Fibroblast of pulmonary artery (primary cell): Measurements from ENCODE around the gene STK10.

Experiments used
- DNase-seq: peaks from one replicate; pipeline ENCODE4 v3.0.0-alpha.2; 2010; ENCODE audit warnings: low read depth
- H3K4me3 ChIP-seq: replicated peaks from 2 replicates; pipeline ENCODE4 v1.5.1; 2011; ENCODE audit warnings: low read depth, mild to moderate bottlenecking, control low read depth, low read length, moderate library complexity
- TF ChIP-seq, protein P1 (sequence below): IDR thresholded peaks from 2 replicates; pipeline ENCODE4 v1.5.1; 2011; ENCODE audit warnings: mild to moderate bottlenecking, control low read depth, low read length, inconsistent platforms; ENCODE audit errors: missing control alignments

Gene STK10

DNA sequence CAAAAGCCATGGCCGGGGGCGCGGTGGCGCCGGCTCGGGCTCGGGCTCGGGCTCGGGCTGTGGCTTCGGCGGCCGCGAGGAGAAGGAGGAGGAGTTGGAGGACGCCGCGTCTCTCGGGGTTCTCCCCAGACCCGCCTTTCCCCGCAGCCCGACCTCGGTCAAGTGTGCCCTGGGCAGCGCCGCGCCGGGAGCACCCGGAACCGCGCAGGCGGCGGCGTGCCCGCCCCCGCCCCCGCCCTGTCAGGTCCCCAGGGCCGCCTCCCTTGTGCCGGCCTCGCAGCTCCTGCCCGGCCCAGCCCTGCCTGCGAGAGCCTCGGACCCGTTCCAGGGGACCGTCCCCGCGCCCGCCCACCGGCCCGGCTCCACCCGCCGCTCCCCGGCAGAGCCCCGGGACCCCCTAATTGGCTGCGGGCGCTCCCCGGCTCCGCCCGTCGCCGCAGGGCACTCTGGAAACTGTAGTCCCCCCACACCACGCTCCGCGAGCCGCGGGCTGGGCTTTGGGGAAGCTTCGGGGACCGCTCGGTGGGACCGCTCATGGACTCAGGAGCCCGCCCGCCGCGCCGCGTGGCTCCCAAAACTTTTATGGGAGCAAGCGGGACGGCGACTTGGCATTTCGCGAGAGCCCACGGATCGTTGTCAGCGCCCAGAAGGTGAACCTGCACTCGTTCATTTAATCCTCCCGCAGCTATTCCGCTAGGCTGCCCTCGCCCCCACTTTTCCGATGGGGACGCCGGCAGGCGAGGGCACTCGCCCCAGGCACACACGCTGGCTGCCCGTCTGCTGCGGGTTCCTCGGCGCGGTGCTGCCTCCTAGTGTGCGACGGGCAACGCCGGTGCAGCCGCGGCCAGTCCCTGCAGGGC is at the start of gene STK10:
Gene STK10 (minus strand): TSS at position 192 of the 860 bp plus-strand sequence. CDS start 182 bp downstream, at position 10.
- H3K4me3 ChIP-seq = peak within 1 kb of the TSS; percentile 95
- TF ChIP-seq, protein P1, sequence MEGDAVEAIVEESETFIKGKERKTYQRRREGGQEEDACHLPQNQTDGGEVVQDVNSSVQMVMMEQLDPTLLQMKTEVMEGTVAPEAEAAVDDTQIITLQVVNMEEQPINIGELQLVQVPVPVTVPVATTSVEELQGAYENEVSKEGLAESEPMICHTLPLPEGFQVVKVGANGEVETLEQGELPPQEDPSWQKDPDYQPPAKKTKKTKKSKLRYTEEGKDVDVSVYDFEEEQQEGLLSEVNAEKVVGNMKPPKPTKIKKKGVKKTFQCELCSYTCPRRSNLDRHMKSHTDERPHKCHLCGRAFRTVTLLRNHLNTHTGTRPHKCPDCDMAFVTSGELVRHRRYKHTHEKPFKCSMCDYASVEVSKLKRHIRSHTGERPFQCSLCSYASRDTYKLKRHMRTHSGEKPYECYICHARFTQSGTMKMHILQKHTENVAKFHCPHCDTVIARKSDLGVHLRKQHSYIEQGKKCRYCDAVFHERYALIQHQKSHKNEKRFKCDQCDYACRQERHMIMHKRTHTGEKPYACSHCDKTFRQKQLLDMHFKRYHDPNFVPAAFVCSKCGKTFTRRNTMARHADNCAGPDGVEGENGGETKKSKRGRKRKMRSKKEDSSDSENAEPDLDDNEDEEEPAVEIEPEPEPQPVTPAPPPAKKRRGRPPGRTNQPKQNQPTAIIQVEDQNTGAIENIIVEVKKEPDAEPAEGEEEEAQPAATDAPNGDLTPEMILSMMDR = peak; percentile 68
- DNase-seq = peak; percentile 93

DNA sequence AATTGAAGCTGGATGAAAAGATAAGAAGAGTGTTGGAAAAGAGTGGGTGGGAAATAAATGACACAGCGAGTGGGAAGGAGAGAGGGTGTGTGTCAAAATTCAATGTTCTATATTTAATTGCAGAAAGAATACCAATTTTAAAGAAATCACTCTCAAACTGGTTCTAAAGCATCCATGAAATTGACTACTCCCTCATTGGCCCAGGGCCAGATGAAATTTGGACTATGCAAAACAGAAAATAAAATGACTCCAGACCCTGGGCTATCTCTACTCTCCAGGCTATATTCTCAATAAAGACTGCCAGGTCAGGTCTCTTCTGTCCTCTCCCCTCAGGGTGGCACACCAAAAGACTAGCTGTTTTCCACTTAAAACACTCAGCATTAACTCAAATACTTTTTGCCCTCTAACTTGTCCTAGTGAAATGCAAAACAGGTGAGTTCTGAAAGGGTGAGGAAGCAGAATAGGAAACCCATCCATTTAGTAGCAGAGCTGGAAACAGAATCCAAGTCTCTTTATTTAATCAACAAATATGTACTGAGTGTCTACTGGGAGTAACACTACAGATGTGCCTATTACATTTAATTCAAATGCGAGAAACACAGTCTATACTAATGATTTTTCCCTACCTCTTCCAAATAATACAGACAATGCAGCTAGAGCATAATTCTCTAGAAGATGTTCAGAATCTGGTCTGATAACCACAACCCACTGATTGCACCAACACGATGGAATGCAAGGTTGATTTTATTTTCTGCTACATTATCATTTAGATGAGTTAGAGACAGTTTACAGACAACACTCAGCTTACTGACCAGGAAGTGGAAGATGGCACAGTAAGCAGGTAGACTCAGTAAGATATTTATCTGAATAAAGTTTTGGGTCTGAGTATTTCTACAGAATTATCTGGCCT is 48.1 kb upstream of the STK10 start:
- TF ChIP-seq, protein P1 = no peak
- peak; percentile 4 for DNase-seq
- H3K4me3 ChIP-seq = no peak overlapping the region

DNA sequence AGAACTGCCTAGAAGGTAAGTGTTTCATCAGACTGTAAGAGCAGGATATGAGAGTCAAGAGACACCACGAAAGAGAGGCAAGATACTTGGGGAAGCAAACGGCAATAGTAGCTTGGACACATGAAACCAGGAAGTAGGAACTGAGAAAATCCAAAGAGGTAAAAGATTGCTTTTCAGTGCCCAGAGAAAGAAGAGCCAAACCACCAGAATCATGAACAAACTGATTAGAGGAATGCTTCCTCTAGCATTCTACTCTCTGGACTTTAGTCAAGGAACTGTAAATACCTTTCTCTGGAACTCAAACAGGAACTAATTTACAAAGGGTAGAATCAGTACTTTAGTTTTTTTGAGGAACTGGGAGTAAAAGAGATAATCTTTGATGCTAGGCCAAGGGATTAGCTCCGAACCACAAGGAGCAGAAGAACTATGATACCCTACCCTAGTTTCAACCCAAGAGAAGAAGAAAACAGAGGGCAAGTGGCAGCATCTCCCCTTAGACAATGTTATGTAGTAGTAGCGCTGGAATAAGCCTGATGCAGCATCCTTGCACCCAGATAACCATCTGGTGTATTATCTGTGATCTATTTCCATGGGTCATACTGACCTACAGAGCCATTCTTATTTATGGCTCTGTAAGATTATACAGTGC is 47.2 kb upstream of the STK10 start:
- TF ChIP-seq, protein P1 = no peak
- no peak overlapping the region for H3K4me3 ChIP-seq
- DNase-seq = peak; percentile 14

DNA sequence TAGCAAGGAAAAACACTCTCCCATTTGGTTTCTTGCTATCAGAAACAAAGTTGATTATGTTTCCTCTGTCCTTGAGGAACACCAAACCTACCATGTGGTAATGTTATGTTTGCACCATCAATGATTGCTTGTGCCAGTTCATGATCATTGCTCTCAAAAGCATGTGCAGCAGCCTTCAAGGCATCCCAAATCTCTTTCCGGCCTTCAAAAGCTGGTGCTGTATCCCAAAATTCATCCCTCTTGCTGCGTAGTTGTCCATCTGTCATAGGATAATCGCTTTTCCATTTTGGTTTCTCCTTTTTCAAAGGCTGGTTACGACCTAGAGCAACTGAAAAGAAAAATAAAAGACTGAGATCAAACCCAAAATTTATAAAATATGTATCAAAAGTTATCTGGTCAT is 46.0 kb upstream of the STK10 start:
- no peak for DNase-seq
- TF ChIP-seq, protein P1 = no peak
- no peak overlapping the region for H3K4me3 ChIP-seq

DNA sequence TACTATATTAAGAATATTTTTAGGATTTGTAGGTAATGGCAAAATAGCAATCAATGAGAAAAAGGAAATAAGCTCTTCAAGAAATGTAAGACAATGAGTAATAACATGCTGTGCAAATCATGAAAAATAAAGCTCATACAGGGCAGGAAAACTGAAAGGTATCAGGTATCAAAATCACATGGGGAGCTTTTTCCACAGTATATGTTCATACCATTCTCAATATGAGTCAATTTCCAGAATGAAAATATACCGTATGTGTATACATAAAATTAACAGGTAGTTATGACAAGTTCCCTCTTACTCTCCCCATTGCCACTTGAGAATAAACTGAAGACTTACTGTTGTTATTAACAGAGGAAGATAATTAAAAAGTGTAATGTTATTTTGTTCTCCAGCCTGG is 41.9 kb upstream of the STK10 start:
- TF ChIP-seq, protein P1 = no peak
- no peak for DNase-seq

DNA sequence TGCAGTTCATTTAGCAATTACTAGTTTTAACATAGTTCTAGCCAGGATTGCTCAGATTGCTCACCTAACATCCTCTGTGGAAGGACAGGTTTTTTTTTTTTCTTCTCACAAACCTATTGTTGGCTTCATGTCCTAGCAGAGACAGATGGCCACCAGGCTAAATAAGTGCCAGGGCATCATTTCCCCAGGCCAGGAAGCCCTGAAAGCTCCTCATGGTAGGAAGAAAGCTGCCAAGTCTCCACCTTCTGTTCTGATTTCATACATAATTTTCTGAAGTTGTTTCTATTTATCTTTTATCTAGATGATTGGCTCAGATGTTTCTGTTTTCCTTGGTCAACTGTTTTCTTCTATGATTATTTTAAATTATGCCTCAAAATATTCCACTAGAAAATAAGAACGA is 37.0 kb upstream of the STK10 start:
- TF ChIP-seq, protein P1 = no peak
- no peak for DNase-seq
- no peak overlapping the region for H3K4me3 ChIP-seq

More for the DNA sequence above, 41.9 kb upstream of the STK10 start:
- H3K4me3 ChIP-seq = no peak overlapping the region
